Ishikawa (cell line): ENCODE data around the gene CT45A9.
"Not testable (repeated sequence)": the region's sequence is repeated elsewhere in the genome, so short reads cannot be mapped to it uniquely, and the experiment has no call there.

Experiments
- CEBPB ChIP-seq: IDR thresholded peaks from 2 replicates; pipeline ENCODE4 v1.6.1; 2012
- CREB1 ChIP-seq: IDR thresholded peaks from 2 replicates; pipeline ENCODE4 v1.6.1; 2012; ENCODE audit warnings: low read depth
- EGR1 ChIP-seq: IDR thresholded peaks from 2 replicates; pipeline ENCODE4 v1.6.1; 2012
- EP300 ChIP-seq: IDR thresholded peaks from 2 replicates; pipeline ENCODE4 v1.6.1; 2012; ENCODE audit warnings: borderline replicate concordance
- FOXM1 ChIP-seq: IDR thresholded peaks from 2 replicates; pipeline ENCODE4 v1.6.1; 2012; ENCODE audit warnings: low read depth, borderline replicate concordance
- MAX ChIP-seq: IDR thresholded peaks from 2 replicates; pipeline ENCODE4 v1.6.1; 2012
- NFIC ChIP-seq: IDR thresholded peaks from 2 replicates; pipeline ENCODE4 v1.6.1; 2012
- RAD21 ChIP-seq: IDR thresholded peaks from 2 replicates; pipeline ENCODE4 v1.6.1; 2012; ENCODE audit warnings: low read depth
- REST ChIP-seq: IDR thresholded peaks from 2 replicates; pipeline ENCODE4 v1.6.1; 2012; ENCODE audit warnings: low read depth, mild to moderate bottlenecking
- TAF1 ChIP-seq: IDR thresholded peaks from 2 replicates; pipeline ENCODE4 v1.6.1; 2012; ENCODE audit warnings: low read depth, mild to moderate bottlenecking
- TCF12 ChIP-seq: IDR thresholded peaks from 2 replicates; pipeline ENCODE4 v1.6.1; 2012; ENCODE audit warnings: low read depth
- TEAD4 ChIP-seq: IDR thresholded peaks from 2 replicates; pipeline ENCODE4 v1.6.1; 2012
- USF1 ChIP-seq: IDR thresholded peaks from 2 replicates; pipeline ENCODE4 v1.6.1; 2012
- YY1 ChIP-seq: IDR thresholded peaks from 2 replicates; pipeline ENCODE4 v1.6.1; 2012; ENCODE audit warnings: low read depth
- ZBTB7A ChIP-seq: IDR thresholded peaks from 2 replicates; pipeline ENCODE4 v1.6.1; 2012; ENCODE audit warnings: low read depth

CT45A9 gene

GRCh38 chrX:135871712-135872111, at the start of gene CT45A9:
CT45A9 (minus strand) TSS chrX:135871812; CDS start chrX:135868061, 3,751 bp downstream.
- TF ChIP-seq CEBPB, USF1, RAD21: not testable (repeated sequence)

- TF ChIP-seq REST (no peak), EGR1 (no peak), EP300 (no peak), USF1 (no peak), YY1 (no peak), FOXM1 (no peak), TEAD4 (no peak), MAX (no peak), TAF1 (no peak), ZBTB7A (no peak), TCF12 (no peak), CREB1 (no peak), CEBPB (no peak), RAD21 (no peak), NFIC (no peak)
Observed at GRCh38 chrX:135914404-135914803, 42.8 kb upstream of the CT45A9 start.

GRCh38 chrX:135910251-135910650, 38.6 kb upstream of the CT45A9 start:
- no peak for TF ChIP-seq EGR1
- no peak for TF ChIP-seq TAF1
- TF ChIP-seq FOXM1: no peak
- no peak for TF ChIP-seq NFIC
- TF ChIP-seq RAD21: no peak
- TF ChIP-seq CREB1: no peak
- TF ChIP-seq USF1: no peak
- TF ChIP-seq MAX: no peak
- no peak for TF ChIP-seq REST

GRCh38 chrX:135893294-135893817, 21.7 kb upstream of the CT45A9 start, which contains the start of the genes CT45A10 and SAGE1:
CT45A10 (minus strand) TSS chrX:135893444; CDS start chrX:135885344, 8,100 bp downstream.
SAGE1 (plus strand) TSS chrX:135893716; CDS start chrX:135896243, 2,527 bp downstream.
- TF ChIP-seq REST: no peak
- TF ChIP-seq RAD21: peak; percentile 26; the same call in 1 of the 2 replicates

GRCh38 chrX:135892781-135893180, 21.2 kb upstream of the CT45A9 start:
- TF ChIP-seq TCF12 (no peak), EGR1 (no peak), MAX (no peak), RAD21 (no peak)
